Measurements from ENCODE around the gene TAC3. TPM values are rescaled to one million over a fixed set of nuclear protein-coding genes. Genes with fewer than 3 reads are reported as not detected.

TAC3 gene
- total and polyA plus RNA-seq, 7 donors: 0.66 to 4.5 (median 4.0) TPM; not detected in 3

- H3K27me3 ChIP-seq: no peaks in the 10 kb centered on the region
- intact Hi-C loops (cut with DNase I): no loop called here
- DNase-seq: no peak
- H3K27ac ChIP-seq: no peak overlapping the region
- peaks cover 2 to 46% (median 4%) of the 10 kb centered on the region in 4 donors for H3K36me3 ChIP-seq
- WGBS, 2 donors: 80 to 82% methylated on average over 12 of the region's 12 CpGs
- no peak for TF ChIP-seq CTCF (IDR thresholded peaks at IDR 0.05)
- no peak for TF ChIP-seq EP300 (IDR thresholded peaks at IDR 0.05)
- no peak for TF ChIP-seq POLR2A (IDR thresholded peaks at IDR 0.05)
- no peak for TF ChIP-seq POLR2AphosphoS5 (IDR thresholded peaks at IDR 0.05)
- H3K4me1 ChIP-seq: peaks cover 0 to 13% (median 5%) of the 10 kb centered on the region in 4 donors
- no peaks in the 10 kb centered on the region for H3K9me3 ChIP-seq
- no peak overlapping the region for H3K4me3 ChIP-seq
Observed at GRCh38 chr12:56996793-56997545, 19.4 kb downstream of the TAC3 start.

GRCh38 chr12:56995930-56996496 lies 20.3 kb downstream of the TAC3 start:
- Histone ChIP-seq H3K27me3 (no peaks in the 10 kb centered on the region), H3K27ac (no peak overlapping the region), H3K4me1 (peaks cover 0 to 4% (median 0%) of the 10 kb centered on the region in 4 donors), H3K4me3 (no peak overlapping the region), H3K36me3 (peaks cover 0 to 37% (median 4%) of the 10 kb centered on the region in 4 donors), H3K9me3 (no peaks in the 10 kb centered on the region)
- intact Hi-C loops (cut with DNase I): no loop called here
- no peak for DNase-seq
- 94 to 96% methylated on average over 11 of the region's 11 CpGs for WGBS, 2 donors
- TF ChIP-seq CTCF (IDR thresholded peaks at IDR 0.05) (no peak), EP300 (IDR thresholded peaks at IDR 0.05) (no peak), POLR2AphosphoS5 (IDR thresholded peaks at IDR 0.05) (no peak), POLR2A (IDR thresholded peaks at IDR 0.05) (no peak)

GRCh38 chr12:56995201-56995929 lies 21.0 kb downstream of the TAC3 start:
- Histone ChIP-seq H3K27ac (no peak overlapping the region), H3K4me3 (no peak overlapping the region), H3K9me3 (no peaks in the 10 kb centered on the region), H3K36me3 (peaks cover 0 to 30% (median 2%) of the 10 kb centered on the region in 4 donors), H3K4me1 (no peaks in the 10 kb centered on the region), H3K27me3 (no peaks in the 10 kb centered on the region)
- intact Hi-C loops (cut with DNase I): no loop called here
- TF ChIP-seq EP300 (IDR thresholded peaks at IDR 0.05): no peak
- no peak for TF ChIP-seq POLR2AphosphoS5 (IDR thresholded peaks at IDR 0.05)
- TF ChIP-seq CTCF (IDR thresholded peaks at IDR 0.05): no peak
- no peak for TF ChIP-seq POLR2A (IDR thresholded peaks at IDR 0.05)
- DNase-seq: no peak
- WGBS, 2 donors: 96% methylated on average over 26 of the region's 26 CpGs

- no peak overlapping the region for H3K4me3 ChIP-seq
- DNase-seq: no peak
- H3K27ac ChIP-seq: no peak overlapping the region
- intact Hi-C loops (cut with DNase I): no loop called here
- WGBS, 2 donors: 84 to 91% methylated on average over 10 of the region's 10 CpGs
- no peaks in the 10 kb centered on the region for H3K9me3 ChIP-seq
- TF ChIP-seq EP300 (IDR thresholded peaks at IDR 0.05) (no peak), POLR2AphosphoS5 (IDR thresholded peaks at IDR 0.05) (no peak), POLR2A (IDR thresholded peaks at IDR 0.05) (no peak), CTCF (IDR thresholded peaks at IDR 0.05) (no peak)
- H3K4me1 ChIP-seq: no peaks in the 10 kb centered on the region
- H3K36me3 ChIP-seq: peaks cover 0 to 19% (median 2%) of the 10 kb centered on the region in 4 donors
- H3K27me3 ChIP-seq: no peaks in the 10 kb centered on the region
Observed at GRCh38 chr12:56994231-56994746, 22.0 kb downstream of the TAC3 start.

Data from sigmoid colon (tissue), 7 donors.